ENCODE data around the gene IL17RD. TPM values are rescaled to one million over a fixed set of nuclear protein-coding genes. Genes with fewer than 3 reads are reported as not detected.

Gene IL17RD
- polyA plus RNA-seq, 2 donors, result 0.31 to 0.69 TPM

DNA sequence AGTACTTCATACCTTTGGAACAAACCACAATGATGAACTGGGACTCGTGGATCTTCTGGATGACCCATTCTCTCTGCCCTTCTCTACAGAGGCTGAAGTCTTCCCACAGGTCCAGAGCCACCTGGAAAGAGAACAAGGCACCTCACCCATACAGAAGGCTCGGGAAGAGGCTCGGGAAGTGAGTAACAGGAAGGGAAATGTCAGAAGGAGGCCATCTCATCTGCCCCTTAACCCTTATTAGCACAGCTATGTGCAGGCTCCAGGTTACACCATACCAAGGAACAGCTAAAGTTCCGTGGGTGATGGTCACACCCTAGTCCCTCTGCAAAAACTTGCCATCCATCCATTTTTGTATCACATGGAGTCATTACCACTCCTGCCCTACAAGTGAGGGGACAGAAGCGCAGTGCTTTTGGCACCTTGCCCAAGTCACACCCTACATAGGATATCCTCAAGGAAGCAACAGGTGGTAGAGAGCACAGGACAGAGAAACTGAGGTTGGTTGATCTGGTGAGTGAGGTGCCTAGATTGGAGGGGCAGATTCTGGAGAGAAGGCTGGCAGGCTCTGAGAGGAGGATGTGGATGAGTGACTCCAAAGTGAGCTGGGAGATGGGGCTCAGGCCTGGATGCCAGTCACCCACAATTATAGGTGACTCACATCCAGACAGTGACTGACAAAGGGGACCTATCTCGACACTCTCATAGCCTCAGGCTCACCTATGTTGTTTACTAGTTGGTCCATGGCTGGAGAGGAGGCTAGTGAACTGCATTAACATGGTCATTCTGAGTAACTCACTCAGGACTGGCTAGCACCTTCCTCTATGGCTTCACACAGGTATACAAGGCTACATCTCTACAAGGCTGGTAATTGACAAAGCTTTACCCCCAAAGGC, 66.5 kb downstream of the IL17RD start:
- H3K4me3 ChIP-seq (ENCODE audit: low read depth in 1 of 2, low read length in 2 of 2), result no peak overlapping the region
- WGBS, 2 donors, result 66 to 78% methylated on average over 6 of the region's 6 CpGs
- no peaks in the 10 kb centered on the region for H3K4me1 ChIP-seq (ENCODE audit: control insufficient read depth in 2 of 2, insufficient read depth in 2 of 2, low read length in 1 of 2)
- H3K27ac ChIP-seq (ENCODE audit: low read depth in 2 of 2, low read length in 1 of 2), result no peak overlapping the region
- H3K36me3 ChIP-seq (ENCODE audit: control insufficient read depth in 2 of 2, insufficient read depth in 2 of 2, low read length in 1 of 2), result no peaks in the 10 kb centered on the region
- no peaks in the 10 kb centered on the region for H3K27me3 ChIP-seq (ENCODE audit: control insufficient read depth in 1 of 2, insufficient read depth in 2 of 2, low read length in 2 of 2)
- no peaks in the 10 kb centered on the region for H3K9me3 ChIP-seq (ENCODE audit: control insufficient read depth in 2 of 2, insufficient read depth in 1 of 2, low read depth in 1 of 2, low read length in 1 of 2)

DNA sequence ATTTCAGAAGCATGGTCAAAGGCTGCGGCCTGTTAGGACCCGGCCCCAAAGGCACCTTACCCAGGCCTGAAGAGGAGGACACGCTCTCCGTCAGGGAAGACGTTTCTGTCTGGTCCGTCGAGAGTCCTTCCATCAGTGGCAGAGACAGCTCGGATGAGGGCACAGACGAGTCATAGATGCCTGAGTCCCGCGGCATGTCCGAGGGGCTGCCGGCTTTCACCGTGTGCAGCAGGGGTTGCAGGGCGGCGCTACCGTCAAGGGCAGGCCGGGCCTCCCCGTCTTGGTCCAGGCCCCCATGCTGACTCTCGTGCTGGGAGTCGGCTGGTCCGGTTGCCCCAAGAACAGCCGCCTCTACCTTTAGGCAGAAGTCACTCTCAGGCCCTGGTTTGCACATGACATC, 67.6 kb downstream of the IL17RD start:
- Histone ChIP-seq H3K4me1 (ENCODE audit: control insufficient read depth in 2 of 2, insufficient read depth in 2 of 2, low read length in 1 of 2) (no peaks in the 10 kb centered on the region), H3K9me3 (ENCODE audit: control insufficient read depth in 2 of 2, insufficient read depth in 1 of 2, low read depth in 1 of 2, low read length in 1 of 2) (no peaks in the 10 kb centered on the region), H3K27me3 (ENCODE audit: control insufficient read depth in 1 of 2, insufficient read depth in 2 of 2, low read length in 2 of 2) (no peaks in the 10 kb centered on the region), H3K4me3 (ENCODE audit: low read depth in 1 of 2, low read length in 2 of 2) (no peak overlapping the region), H3K36me3 (ENCODE audit: control insufficient read depth in 2 of 2, insufficient read depth in 2 of 2, low read length in 1 of 2) (no peaks in the 10 kb centered on the region), H3K27ac (ENCODE audit: low read depth in 2 of 2, low read length in 1 of 2) (no peak overlapping the region)
- WGBS, 2 donors, result 95% methylated on average over 23 of the region's 23 CpGs

DNA sequence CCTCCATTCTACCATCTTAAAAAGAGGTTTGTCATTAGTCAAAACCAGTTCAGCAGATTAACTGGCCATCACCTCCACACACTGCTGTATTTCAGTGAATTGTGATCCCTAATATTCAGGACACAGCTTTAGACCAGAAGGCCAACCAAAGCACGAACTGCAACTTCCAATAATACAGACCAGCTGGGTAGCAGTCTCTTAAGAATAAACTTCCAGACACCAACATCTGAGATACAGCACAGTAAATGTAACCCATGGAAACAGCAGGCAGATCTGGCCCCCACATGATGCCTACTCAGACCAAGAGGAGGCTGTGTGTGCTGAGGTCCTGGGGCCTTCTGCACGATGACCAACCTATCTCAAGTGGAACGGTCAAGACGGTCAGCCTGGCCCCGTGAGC, 69.8 kb downstream of the IL17RD start:
- Histone ChIP-seq H3K27me3 (ENCODE audit: control insufficient read depth in 1 of 2, insufficient read depth in 2 of 2, low read length in 2 of 2) (no peaks in the 10 kb centered on the region), H3K9me3 (ENCODE audit: control insufficient read depth in 2 of 2, insufficient read depth in 1 of 2, low read depth in 1 of 2, low read length in 1 of 2) (no peaks in the 10 kb centered on the region), H3K4me1 (ENCODE audit: control insufficient read depth in 2 of 2, insufficient read depth in 2 of 2, low read length in 1 of 2) (no peaks in the 10 kb centered on the region), H3K36me3 (ENCODE audit: control insufficient read depth in 2 of 2, insufficient read depth in 2 of 2, low read length in 1 of 2) (no peaks in the 10 kb centered on the region), H3K27ac (ENCODE audit: low read depth in 2 of 2, low read length in 1 of 2) (no peak overlapping the region), H3K4me3 (ENCODE audit: low read depth in 1 of 2, low read length in 2 of 2) (no peak overlapping the region)
- 91% methylated on average over 5 of the region's 5 CpGs for WGBS, 2 donors

DNA sequence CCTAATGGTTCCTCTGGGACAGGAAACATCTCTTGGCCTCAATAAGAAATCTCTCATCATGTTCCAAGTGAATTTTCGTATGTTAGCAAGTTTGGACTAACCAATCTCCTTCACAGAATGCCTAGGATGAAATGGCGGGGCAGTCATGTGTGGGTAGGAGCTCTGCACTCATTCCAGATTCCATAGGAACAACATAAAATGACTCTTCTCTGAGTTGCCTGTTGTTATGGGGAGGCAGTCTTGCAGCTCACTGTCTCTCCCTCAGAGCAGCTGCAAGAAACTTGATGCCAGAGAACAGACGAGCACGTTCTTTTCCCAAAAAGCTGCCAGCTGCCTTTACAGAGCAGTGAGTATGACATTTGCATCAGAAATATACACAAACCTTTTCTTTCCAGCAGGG, 70.6 kb downstream of the IL17RD start:
- Histone ChIP-seq H3K36me3 (ENCODE audit: control insufficient read depth in 2 of 2, insufficient read depth in 2 of 2, low read length in 1 of 2) (no peaks in the 10 kb centered on the region), H3K27me3 (ENCODE audit: control insufficient read depth in 1 of 2, insufficient read depth in 2 of 2, low read length in 2 of 2) (no peaks in the 10 kb centered on the region), H3K4me1 (ENCODE audit: control insufficient read depth in 2 of 2, insufficient read depth in 2 of 2, low read length in 1 of 2) (no peaks in the 10 kb centered on the region), H3K4me3 (ENCODE audit: low read depth in 1 of 2, low read length in 2 of 2) (no peak overlapping the region), H3K27ac (ENCODE audit: low read depth in 2 of 2, low read length in 1 of 2) (no peak overlapping the region), H3K9me3 (ENCODE audit: control insufficient read depth in 2 of 2, insufficient read depth in 1 of 2, low read depth in 1 of 2, low read length in 1 of 2) (no peaks in the 10 kb centered on the region)
- 67 to 73% methylated on average over 4 of the region's 4 CpGs for WGBS, 2 donors

DNA sequence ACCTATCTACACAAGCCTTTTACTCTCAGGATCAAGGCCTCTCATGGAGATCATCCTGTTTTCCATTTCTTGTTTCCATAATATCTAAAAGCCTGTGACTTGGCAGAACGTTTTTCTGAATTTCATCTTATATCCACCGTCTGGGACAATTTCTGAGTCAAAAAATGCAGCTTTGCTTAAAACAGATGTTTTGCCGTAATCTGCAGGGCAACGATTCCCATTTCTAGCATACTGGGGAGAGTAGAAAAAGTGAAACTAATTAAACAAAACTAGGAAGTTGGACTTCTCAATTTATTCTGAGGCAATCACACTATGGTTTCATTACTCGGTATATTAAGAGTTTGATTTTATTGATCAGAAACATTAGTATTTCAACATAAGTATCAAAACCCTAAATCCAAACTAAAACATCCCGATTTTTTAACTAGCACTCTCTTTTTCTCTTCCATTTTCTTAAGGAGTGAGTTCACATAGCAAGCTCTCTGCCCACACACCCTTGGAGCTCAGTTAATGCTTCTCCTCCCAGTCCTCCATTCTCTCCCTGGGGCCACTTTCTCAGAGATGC, 71.1 kb downstream of the IL17RD start:
- H3K4me3 ChIP-seq (ENCODE audit: low read depth in 1 of 2, low read length in 2 of 2), result no peak overlapping the region
- H3K4me1 ChIP-seq (ENCODE audit: control insufficient read depth in 2 of 2, insufficient read depth in 2 of 2, low read length in 1 of 2), result no peaks in the 10 kb centered on the region
- no peak overlapping the region for H3K27ac ChIP-seq (ENCODE audit: low read depth in 2 of 2, low read length in 1 of 2)
- H3K27me3 ChIP-seq (ENCODE audit: control insufficient read depth in 1 of 2, insufficient read depth in 2 of 2, low read length in 2 of 2), result no peaks in the 10 kb centered on the region
- 68 to 73% methylated on average over 6 of the region's 6 CpGs for WGBS, 2 donors
- no peaks in the 10 kb centered on the region for H3K9me3 ChIP-seq (ENCODE audit: control insufficient read depth in 2 of 2, insufficient read depth in 1 of 2, low read depth in 1 of 2, low read length in 1 of 2)
- H3K36me3 ChIP-seq (ENCODE audit: control insufficient read depth in 2 of 2, insufficient read depth in 2 of 2, low read length in 1 of 2), result no peaks in the 10 kb centered on the region

DNA sequence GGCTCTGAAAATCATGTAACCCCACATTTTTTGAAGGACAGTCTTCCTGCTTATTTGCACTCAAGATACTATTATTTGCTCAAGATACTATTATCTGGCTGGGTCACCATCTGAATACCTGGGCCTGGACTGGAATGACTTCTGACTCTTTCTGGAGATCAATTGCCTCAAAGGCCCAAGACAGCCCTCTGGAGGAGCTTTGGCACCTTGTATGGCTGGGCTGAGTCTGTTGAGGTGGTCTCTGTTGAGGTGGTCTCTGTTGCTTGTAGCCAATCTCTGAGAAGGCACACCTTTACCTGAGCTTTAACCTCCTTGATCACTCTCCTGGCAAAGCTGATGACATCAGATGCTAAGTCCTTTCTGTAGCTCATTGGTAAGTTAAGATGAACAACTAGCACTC, 71.7 kb downstream of the IL17RD start:
- no peaks in the 10 kb centered on the region for H3K9me3 ChIP-seq (ENCODE audit: control insufficient read depth in 2 of 2, insufficient read depth in 1 of 2, low read depth in 1 of 2, low read length in 1 of 2)
- no peaks in the 10 kb centered on the region for H3K36me3 ChIP-seq (ENCODE audit: control insufficient read depth in 2 of 2, insufficient read depth in 2 of 2, low read length in 1 of 2)
- H3K4me1 ChIP-seq (ENCODE audit: control insufficient read depth in 2 of 2, insufficient read depth in 2 of 2, low read length in 1 of 2), result no peaks in the 10 kb centered on the region
- H3K27ac ChIP-seq (ENCODE audit: low read depth in 2 of 2, low read length in 1 of 2), result no peak overlapping the region
- H3K4me3 ChIP-seq (ENCODE audit: low read depth in 1 of 2, low read length in 2 of 2), result no peak overlapping the region
- H3K27me3 ChIP-seq (ENCODE audit: control insufficient read depth in 1 of 2, insufficient read depth in 2 of 2, low read length in 2 of 2), result no peaks in the 10 kb centered on the region

DNA sequence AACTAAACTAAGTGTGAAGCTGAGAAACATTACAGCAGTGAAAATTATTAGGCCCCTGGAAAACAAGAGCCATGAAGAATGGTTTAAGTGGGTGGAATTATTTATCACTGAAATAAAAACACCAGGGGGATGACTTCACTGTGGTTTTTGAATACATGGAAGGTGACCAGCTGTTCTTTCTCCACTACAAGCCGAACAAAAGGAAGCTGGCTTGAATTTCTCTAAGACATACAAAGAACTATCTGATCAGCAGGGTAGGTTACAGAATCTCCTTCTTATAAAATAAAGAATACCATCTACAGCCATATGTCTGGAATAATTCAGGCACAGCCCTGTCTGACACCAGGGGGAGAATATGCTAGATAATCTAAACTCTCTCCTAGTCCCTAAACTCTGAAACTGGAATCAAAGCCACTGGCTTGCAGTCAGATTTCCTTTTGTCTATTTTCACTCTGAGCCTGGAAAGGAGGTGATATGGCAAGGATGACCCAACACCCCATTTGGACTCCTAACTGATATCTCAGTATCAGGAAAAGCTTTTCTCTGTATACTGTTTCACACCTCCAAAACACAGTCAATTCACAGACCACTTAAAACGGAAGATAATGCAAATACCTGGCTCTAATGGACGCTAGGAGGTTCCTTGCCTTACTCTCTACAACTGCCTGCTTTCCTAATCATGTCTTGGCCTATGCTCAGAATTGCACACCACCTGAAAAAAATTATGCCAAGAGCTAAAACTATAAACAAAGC, 73.5 kb downstream of the IL17RD start:
- no peaks in the 10 kb centered on the region for H3K9me3 ChIP-seq (ENCODE audit: control insufficient read depth in 2 of 2, insufficient read depth in 1 of 2, low read depth in 1 of 2, low read length in 1 of 2)
- WGBS, 2 donors, result 79 to 83% methylated on average over 3 of the region's 3 CpGs
- H3K27ac ChIP-seq (ENCODE audit: low read depth in 2 of 2, low read length in 1 of 2), result no peak overlapping the region
- no peaks in the 10 kb centered on the region for H3K36me3 ChIP-seq (ENCODE audit: control insufficient read depth in 2 of 2, insufficient read depth in 2 of 2, low read length in 1 of 2)
- no peak overlapping the region for H3K4me3 ChIP-seq (ENCODE audit: low read depth in 1 of 2, low read length in 2 of 2)
- H3K27me3 ChIP-seq (ENCODE audit: control insufficient read depth in 1 of 2, insufficient read depth in 2 of 2, low read length in 2 of 2), result no peaks in the 10 kb centered on the region
- H3K4me1 ChIP-seq (ENCODE audit: control insufficient read depth in 2 of 2, insufficient read depth in 2 of 2, low read length in 1 of 2), result no peaks in the 10 kb centered on the region

DNA sequence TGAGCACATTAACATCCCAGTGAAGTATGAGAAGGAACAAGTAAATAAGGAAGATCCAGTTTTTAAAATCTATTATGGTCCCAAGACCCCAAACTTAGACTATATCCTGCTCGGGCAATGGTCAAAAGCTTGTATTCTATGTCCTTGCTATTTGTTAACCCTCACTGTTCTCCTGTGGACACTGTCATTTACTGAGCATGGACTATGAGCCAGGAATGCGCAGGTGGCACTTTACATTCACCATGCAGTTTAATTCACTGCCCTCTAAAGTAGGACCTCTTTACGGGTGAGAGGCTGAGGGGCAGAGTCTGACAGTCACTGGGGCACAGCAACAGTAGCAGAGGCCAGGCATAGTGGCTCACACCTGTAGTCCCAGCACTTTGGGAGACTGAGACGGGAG, 76.1 kb downstream of the IL17RD start:
- Histone ChIP-seq H3K36me3 (ENCODE audit: control insufficient read depth in 2 of 2, insufficient read depth in 2 of 2, low read length in 1 of 2) (no peaks in the 10 kb centered on the region), H3K4me3 (ENCODE audit: low read depth in 1 of 2, low read length in 2 of 2) (no peak overlapping the region), H3K27ac (ENCODE audit: low read depth in 2 of 2, low read length in 1 of 2) (no peak overlapping the region), H3K27me3 (ENCODE audit: control insufficient read depth in 1 of 2, insufficient read depth in 2 of 2, low read length in 2 of 2) (no peaks in the 10 kb centered on the region), H3K9me3 (ENCODE audit: control insufficient read depth in 2 of 2, insufficient read depth in 1 of 2, low read depth in 1 of 2, low read length in 1 of 2) (no peaks in the 10 kb centered on the region), H3K4me1 (ENCODE audit: control insufficient read depth in 2 of 2, insufficient read depth in 2 of 2, low read length in 1 of 2) (peaks cover 0 to 3% of the 10 kb centered on the region in 2 donors)
- 93 to 96% methylated on average over 4 of the region's 4 CpGs for WGBS, 2 donors

DNA sequence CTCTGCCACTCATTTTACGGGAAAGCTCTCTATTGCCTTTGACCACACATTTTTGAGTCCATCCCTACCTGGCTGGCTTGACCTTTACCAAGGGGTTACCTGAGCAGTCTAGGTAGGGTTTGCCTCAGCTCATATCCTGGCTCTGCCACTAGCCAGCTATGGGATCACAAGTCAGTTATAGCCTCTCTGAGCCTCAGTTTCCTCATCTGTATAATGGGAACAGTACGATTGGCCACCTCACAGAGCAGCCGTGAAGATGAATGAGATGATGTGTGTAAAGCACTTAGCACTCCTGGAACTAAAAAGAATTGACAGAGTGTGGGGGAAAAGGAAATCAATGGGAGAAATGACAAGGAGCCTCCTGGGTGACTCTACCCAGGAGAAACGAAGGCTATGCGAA, 76.7 kb downstream of the IL17RD start:
- Histone ChIP-seq H3K36me3 (ENCODE audit: control insufficient read depth in 2 of 2, insufficient read depth in 2 of 2, low read length in 1 of 2) (no peaks in the 10 kb centered on the region), H3K4me3 (ENCODE audit: low read depth in 1 of 2, low read length in 2 of 2) (no peak overlapping the region), H3K27me3 (ENCODE audit: control insufficient read depth in 1 of 2, insufficient read depth in 2 of 2, low read length in 2 of 2) (no peaks in the 10 kb centered on the region), H3K4me1 (ENCODE audit: control insufficient read depth in 2 of 2, insufficient read depth in 2 of 2, low read length in 1 of 2) (peaks cover 0 to 3% of the 10 kb centered on the region in 2 donors), H3K27ac (ENCODE audit: low read depth in 2 of 2, low read length in 1 of 2) (no peak overlapping the region), H3K9me3 (ENCODE audit: control insufficient read depth in 2 of 2, insufficient read depth in 1 of 2, low read depth in 1 of 2, low read length in 1 of 2) (no peaks in the 10 kb centered on the region)
- 72 to 93% methylated on average over 5 of the region's 5 CpGs for WGBS, 2 donors

Data from esophagus (tissue), 2 donors.